Measurements from ENCODE around the gene MYB. TPM values are rescaled to one million over a fixed set of nuclear protein-coding genes. Genes with fewer than 3 reads are reported as not detected.
"Not testable (repeated sequence)": the region's sequence is repeated elsewhere in the genome, so short reads cannot be mapped to it uniquely, and the experiment has no call there.

The MYB gene
- total RNA-seq, 1 donor from 2014 or later = 0.24 TPM

GRCh38 chr6:135236319-135236718 lies 55.2 kb downstream of the MYB start:
- no peak for DNase-seq (ENCODE audit: low spot score)
- intact Hi-C loops (cut with DNase I) = no loop called here

- DNase-seq (ENCODE audit: low spot score) = no peak
- intact Hi-C loops (cut with DNase I) = no loop called here
Measured at GRCh38 chr6:135236732-135237131, 55.6 kb downstream of the MYB start.

GRCh38 chr6:135240711-135241110 lies 59.6 kb downstream of the MYB start:
- intact Hi-C loops (cut with DNase I) = no loop called here
- no peak for DNase-seq (ENCODE audit: low spot score)

GRCh38 chr6:135243871-135244796 lies 63.0 kb downstream of the MYB start:
- DNase-seq (ENCODE audit: low spot score) = no peak
- intact Hi-C loops (cut with DNase I) = no loop called here

GRCh38 chr6:135244805-135245204 lies 63.7 kb downstream of the MYB start:
- no peak for DNase-seq (ENCODE audit: low spot score)
- intact Hi-C loops (cut with DNase I) = no loop called here

GRCh38 chr6:135246412-135247012 lies 65.4 kb downstream of the MYB start:
- intact Hi-C loops (cut with DNase I) = not testable (repeated sequence)

GRCh38 chr6:135250234-135250633 lies 69.1 kb downstream of the MYB start:
- DNase-seq (ENCODE audit: low spot score) = no peak

More at GRCh38 chr6:135246412-135247012, 65.4 kb downstream of the MYB start:
- DNase-seq (ENCODE audit: low spot score) = not testable (repeated sequence)

GRCh38 chr6:135250751-135251497 lies 69.8 kb downstream of the MYB start:
- DNase-seq (ENCODE audit: low spot score) = no peak
- intact Hi-C loops (cut with DNase I) = no loop called here

More at GRCh38 chr6:135250234-135250633, 69.1 kb downstream of the MYB start:
- intact Hi-C loops (cut with DNase I) = no loop called here

- DNase-seq (ENCODE audit: low spot score) = no peak
- intact Hi-C loops (cut with DNase I) = no loop called here
Measured at GRCh38 chr6:135251498-135252441, 70.7 kb downstream of the MYB start.

GRCh38 chr6:135254471-135254870 lies 73.4 kb downstream of the MYB start:
- no peak for DNase-seq (ENCODE audit: low spot score)
- intact Hi-C loops (cut with DNase I) = no loop called here

GRCh38 chr6:135256866-135257265 lies 75.8 kb downstream of the MYB start:
- intact Hi-C loops (cut with DNase I) = no loop called here

GRCh38 chr6:135257631-135258405 lies 76.7 kb downstream of the MYB start:
- no peak for DNase-seq (ENCODE audit: low spot score)

More at GRCh38 chr6:135256866-135257265, 75.8 kb downstream of the MYB start:
- no peak for DNase-seq (ENCODE audit: low spot score)

GRCh38 chr6:135258970-135259369 lies 77.9 kb downstream of the MYB start:
- intact Hi-C loops (cut with DNase I) = no loop called here
- DNase-seq (ENCODE audit: low spot score) = no peak

More at GRCh38 chr6:135257631-135258405, 76.7 kb downstream of the MYB start:
- intact Hi-C loops (cut with DNase I) = no loop called here

GRCh38 chr6:135260612-135261011 lies 79.5 kb downstream of the MYB start:
- intact Hi-C loops (cut with DNase I) = no loop called here
- no peak for DNase-seq (ENCODE audit: low spot score)

GRCh38 chr6:135261872-135262725 lies 81.0 kb downstream of the MYB start:
- intact Hi-C loops (cut with DNase I) = no loop called here
- no peak for DNase-seq (ENCODE audit: low spot score)

- intact Hi-C loops (cut with DNase I) = no loop called here
Measured at GRCh38 chr6:135265278-135265677, 84.2 kb downstream of the MYB start.

GRCh38 chr6:135266675-135267074 lies 85.6 kb downstream of the MYB start:
- intact Hi-C loops (cut with DNase I) = no loop called here
- no peak for DNase-seq (ENCODE audit: low spot score)

More at GRCh38 chr6:135265278-135265677, 84.2 kb downstream of the MYB start:
- DNase-seq (ENCODE audit: low spot score) = no peak
